ENCODE measurements around the gene C2CD2L.
A peak's percentile ranks its signal among the peaks of the same experiment; 100 is the strongest.
"Not testable (repeated sequence)": the region's sequence is repeated elsewhere in the genome, so short reads cannot be mapped to it uniquely, and the experiment has no call there.

Gene C2CD2L

GRCh38 chr11:119106564-119107537, at the start of gene C2CD2L:
Gene C2CD2L, plus strand, starts transcription at chr11:119107344. Its CDS starts 398 bp downstream, at chr11:119107742.
- H3K4me3 ChIP-seq (ENCODE audit: low read depth, low read length): peak within 1 kb of the TSS; percentile 75
- H3K9ac ChIP-seq (ENCODE audit: low read depth, low read length): peak within 1 kb of the TSS; percentile 54
- peaks cover 14% of the 10 kb centered on the region for H3K27me3 ChIP-seq (ENCODE audit: control insufficient read depth, insufficient read depth, low read length)
- no peak within 1 kb of the TSS for H3K27ac ChIP-seq (ENCODE audit: low read depth, low read length)
- H3K9me3 ChIP-seq (ENCODE audit: control insufficient read depth, insufficient read depth, low read length): no peaks in the 10 kb centered on the region
- peaks cover 6% of the 10 kb centered on the region; the same call in 1 of the 2 replicates for H3K36me3 ChIP-seq (ENCODE audit: control insufficient read depth, insufficient read depth, low read length)
- peaks cover 16% of the 10 kb centered on the region for H3K4me1 ChIP-seq (ENCODE audit: control insufficient read depth, insufficient read depth, low read length)

DNA sequence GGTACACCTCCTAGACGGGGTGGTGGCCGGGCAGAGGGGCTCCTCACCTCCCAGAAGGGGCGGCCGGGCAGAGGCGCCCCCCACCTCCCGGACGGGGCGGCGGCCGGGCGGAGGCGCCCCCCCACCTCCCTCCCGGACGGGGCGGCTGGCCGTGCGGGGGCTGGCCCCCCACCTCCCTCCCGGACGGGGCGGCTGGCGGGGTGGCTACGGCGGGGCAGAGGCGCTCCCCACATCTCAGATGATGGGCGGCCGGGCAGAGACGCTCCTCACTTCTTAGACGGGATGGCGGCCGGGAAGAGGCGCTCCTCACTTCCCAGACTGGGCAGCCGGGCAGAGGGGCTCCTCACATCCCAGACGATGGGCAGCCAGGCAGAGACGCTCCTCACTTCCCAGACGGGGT, 48.0 kb upstream of the C2CD2L start:
- not testable (repeated sequence) for H3K4me3 ChIP-seq (ENCODE audit: low read depth, low read length); H3K9ac ChIP-seq (ENCODE audit: low read depth, low read length); H3K27ac ChIP-seq (ENCODE audit: low read depth, low read length); H3K9me3 ChIP-seq (ENCODE audit: control insufficient read depth, insufficient read depth, low read length); H3K27me3 ChIP-seq (ENCODE audit: control insufficient read depth, insufficient read depth, low read length); H3K4me1 ChIP-seq (ENCODE audit: control insufficient read depth, insufficient read depth, low read length)
- peaks cover 16% of the 10 kb centered on the region for H3K36me3 ChIP-seq (ENCODE audit: control insufficient read depth, insufficient read depth, low read length)

GRCh38 chr11:119061256-119061655, 45.9 kb upstream of the C2CD2L start:
- H3K9ac ChIP-seq (ENCODE audit: low read depth, low read length): no peak overlapping the region
- no peak overlapping the region for H3K27ac ChIP-seq (ENCODE audit: low read depth, low read length)
- no peaks in the 10 kb centered on the region for H3K9me3 ChIP-seq (ENCODE audit: control insufficient read depth, insufficient read depth, low read length)
- H3K4me3 ChIP-seq (ENCODE audit: low read depth, low read length): no peak overlapping the region
- H3K36me3 ChIP-seq (ENCODE audit: control insufficient read depth, insufficient read depth, low read length): no peaks in the 10 kb centered on the region
- H3K4me1 ChIP-seq (ENCODE audit: control insufficient read depth, insufficient read depth, low read length): no peaks in the 10 kb centered on the region
- no peaks in the 10 kb centered on the region for H3K27me3 ChIP-seq (ENCODE audit: control insufficient read depth, insufficient read depth, low read length)

DNA sequence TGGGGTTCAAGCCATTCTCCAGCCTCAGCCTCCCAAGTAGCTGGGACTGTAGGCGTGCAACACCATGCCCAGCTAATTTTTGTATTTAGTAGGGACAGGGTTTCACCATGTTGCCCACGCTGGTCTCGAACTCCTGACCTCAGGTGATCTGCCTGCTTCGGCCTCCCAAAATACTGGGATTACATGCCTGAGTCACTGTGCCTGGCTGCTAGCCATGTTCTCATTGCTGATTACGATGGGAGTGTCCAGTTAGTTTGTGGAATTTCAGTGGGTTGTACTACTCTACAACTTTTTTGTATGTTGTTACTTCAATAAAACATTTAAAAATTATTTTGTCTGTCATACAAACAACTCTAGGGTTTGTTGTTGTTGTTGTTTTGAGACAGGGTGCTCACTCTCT, 44.4 kb upstream of the C2CD2L start:
- H3K4me3 ChIP-seq (ENCODE audit: low read depth, low read length): no peak overlapping the region
- no peaks in the 10 kb centered on the region for H3K4me1 ChIP-seq (ENCODE audit: control insufficient read depth, insufficient read depth, low read length)
- no peak overlapping the region for H3K27ac ChIP-seq (ENCODE audit: low read depth, low read length)
- no peaks in the 10 kb centered on the region for H3K36me3 ChIP-seq (ENCODE audit: control insufficient read depth, insufficient read depth, low read length)
- H3K9ac ChIP-seq (ENCODE audit: low read depth, low read length): no peak overlapping the region
- no peaks in the 10 kb centered on the region for H3K9me3 ChIP-seq (ENCODE audit: control insufficient read depth, insufficient read depth, low read length)
- no peaks in the 10 kb centered on the region for H3K27me3 ChIP-seq (ENCODE audit: control insufficient read depth, insufficient read depth, low read length)

- Histone ChIP-seq H3K27me3 (ENCODE audit: control insufficient read depth, insufficient read depth, low read length) (no peaks in the 10 kb centered on the region), H3K9me3 (ENCODE audit: control insufficient read depth, insufficient read depth, low read length) (no peaks in the 10 kb centered on the region), H3K4me3 (ENCODE audit: low read depth, low read length) (no peak overlapping the region), H3K4me1 (ENCODE audit: control insufficient read depth, insufficient read depth, low read length) (no peaks in the 10 kb centered on the region), H3K9ac (ENCODE audit: low read depth, low read length) (no peak overlapping the region), H3K36me3 (ENCODE audit: control insufficient read depth, insufficient read depth, low read length) (peaks cover 9% of the 10 kb centered on the region; the same call in 1 of the 2 replicates), H3K27ac (ENCODE audit: low read depth, low read length) (no peak overlapping the region)
These were observed 41.8 kb upstream of the C2CD2L start for GRCh38 chr11:119065369-119065768.

DNA sequence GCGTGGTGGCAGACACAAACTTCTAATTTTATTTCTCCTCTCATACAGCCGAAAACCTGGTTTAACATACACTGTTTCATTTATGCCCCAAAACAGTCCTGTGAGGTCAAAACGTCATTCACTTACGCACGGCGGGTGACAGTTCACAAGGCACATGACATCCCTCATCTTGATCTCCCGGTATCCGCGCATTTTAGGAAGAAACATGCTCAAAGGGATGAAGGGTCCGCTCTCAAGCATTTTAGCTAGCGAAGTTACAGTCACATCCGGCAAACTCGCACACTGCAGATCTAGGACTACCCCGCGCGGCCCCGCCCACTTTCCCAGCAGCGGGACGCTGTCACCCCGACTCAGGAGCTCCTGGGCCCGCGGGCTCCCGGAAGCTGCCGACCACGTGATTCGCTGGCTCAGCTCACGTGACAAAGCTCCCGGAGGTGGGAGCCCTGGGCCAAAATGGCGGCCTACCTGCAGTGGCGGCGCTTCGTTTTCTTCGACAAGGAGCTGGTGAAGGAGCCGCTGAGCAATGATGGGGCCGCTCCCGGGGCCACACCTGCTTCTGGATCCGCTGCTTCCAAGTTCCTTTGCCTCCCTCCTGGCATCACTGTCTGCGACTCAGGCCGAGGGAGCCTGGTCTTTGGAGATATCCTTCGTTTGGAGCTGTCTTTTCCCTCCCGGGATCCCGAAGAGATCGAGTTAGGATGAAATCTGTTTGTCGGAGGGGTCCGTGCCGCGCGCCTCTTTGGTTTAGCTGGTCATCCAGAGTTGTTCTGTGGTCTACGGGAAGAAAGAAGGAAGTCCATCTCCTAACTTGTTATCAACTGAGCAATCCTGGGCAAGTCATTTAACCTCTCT, 39.5 kb upstream of the C2CD2L start, which contains the start of gene VPS11:
VPS11 (plus strand) TSS at position 448 of the 852 bp plus-strand sequence; CDS start at position 454, 6 bp downstream.
- H3K27me3 ChIP-seq (ENCODE audit: control insufficient read depth, insufficient read depth, low read length): no peaks in the 10 kb centered on the region
- H3K36me3 ChIP-seq (ENCODE audit: control insufficient read depth, insufficient read depth, low read length): peaks cover 26% of the 10 kb centered on the region
- H3K27ac ChIP-seq (ENCODE audit: low read depth, low read length): peak within 1 kb of the TSS; percentile 82
- H3K4me1 ChIP-seq (ENCODE audit: control insufficient read depth, insufficient read depth, low read length): no peaks in the 10 kb centered on the region
- peak within 1 kb of the TSS; percentile 94 for H3K4me3 ChIP-seq (ENCODE audit: low read depth, low read length)
- no peaks in the 10 kb centered on the region for H3K9me3 ChIP-seq (ENCODE audit: control insufficient read depth, insufficient read depth, low read length)
- H3K9ac ChIP-seq (ENCODE audit: low read depth, low read length): peak within 1 kb of the TSS; percentile 80

DNA sequence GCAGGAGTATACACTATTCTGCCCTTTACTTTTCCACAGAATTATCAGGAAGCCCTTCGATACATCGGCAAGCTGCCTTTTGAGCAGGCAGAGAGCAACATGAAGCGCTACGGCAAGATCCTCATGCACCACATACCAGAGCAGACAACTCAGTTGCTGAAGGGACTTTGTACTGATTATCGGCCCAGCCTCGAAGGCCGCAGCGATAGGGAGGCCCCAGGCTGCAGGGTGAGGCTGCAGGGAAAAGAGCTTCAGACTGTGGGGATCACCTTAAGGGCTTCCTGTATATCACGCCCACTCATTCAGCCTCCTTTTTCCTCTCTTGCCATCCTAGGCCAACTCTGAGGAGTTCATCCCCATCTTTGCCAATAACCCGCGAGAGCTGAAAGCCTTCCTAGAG, 29.3 kb upstream of the C2CD2L start:
- H3K36me3 ChIP-seq (ENCODE audit: control insufficient read depth, insufficient read depth, low read length): peaks cover 77% of the 10 kb centered on the region
- H3K4me3 ChIP-seq (ENCODE audit: low read depth, low read length): no peak overlapping the region
- no peak overlapping the region for H3K27ac ChIP-seq (ENCODE audit: low read depth, low read length)
- H3K9me3 ChIP-seq (ENCODE audit: control insufficient read depth, insufficient read depth, low read length): no peaks in the 10 kb centered on the region
- H3K27me3 ChIP-seq (ENCODE audit: control insufficient read depth, insufficient read depth, low read length): no peaks in the 10 kb centered on the region
- no peak overlapping the region for H3K9ac ChIP-seq (ENCODE audit: low read depth, low read length)
- no peaks in the 10 kb centered on the region for H3K4me1 ChIP-seq (ENCODE audit: control insufficient read depth, insufficient read depth, low read length)

DNA sequence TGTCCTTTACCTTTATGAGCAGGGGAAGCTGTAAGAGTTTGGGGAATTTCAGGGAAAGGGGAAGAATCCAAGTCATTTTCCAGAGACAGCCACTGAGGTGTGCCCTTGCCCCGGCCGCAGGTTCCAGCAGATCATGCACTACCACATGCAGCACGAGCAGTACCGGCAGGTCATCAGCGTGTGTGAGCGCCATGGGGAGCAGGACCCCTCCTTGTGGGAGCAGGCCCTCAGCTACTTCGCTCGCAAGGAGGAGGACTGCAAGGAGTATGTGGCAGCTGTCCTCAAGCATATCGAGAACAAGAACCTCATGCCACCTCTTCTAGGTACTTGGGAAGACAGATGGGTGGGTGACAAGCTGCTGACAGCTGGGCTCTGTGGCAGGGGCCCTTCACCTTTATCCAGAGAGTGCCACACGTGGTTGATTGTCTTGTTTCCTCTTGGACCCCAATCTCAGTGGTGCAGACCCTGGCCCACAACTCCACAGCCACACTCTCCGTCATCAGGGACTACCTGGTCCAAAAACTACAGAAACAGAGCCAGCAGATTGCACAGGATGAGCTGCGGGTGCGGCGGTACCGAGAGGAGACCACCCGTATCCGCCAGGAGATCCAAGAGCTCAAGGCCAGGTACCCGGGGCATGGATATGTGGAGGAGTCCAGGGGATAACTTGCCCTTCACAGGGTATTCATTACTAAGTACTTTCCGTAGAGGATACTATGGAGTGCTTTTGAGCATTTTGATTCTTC, 28.3 kb upstream of the C2CD2L start:
- Histone ChIP-seq H3K9me3 (ENCODE audit: control insufficient read depth, insufficient read depth, low read length) (no peaks in the 10 kb centered on the region), H3K9ac (ENCODE audit: low read depth, low read length) (no peak overlapping the region), H3K36me3 (ENCODE audit: control insufficient read depth, insufficient read depth, low read length) (peaks cover 67% of the 10 kb centered on the region), H3K4me3 (ENCODE audit: low read depth, low read length) (no peak overlapping the region), H3K4me1 (ENCODE audit: control insufficient read depth, insufficient read depth, low read length) (no peaks in the 10 kb centered on the region), H3K27me3 (ENCODE audit: control insufficient read depth, insufficient read depth, low read length) (no peaks in the 10 kb centered on the region), H3K27ac (ENCODE audit: low read depth, low read length) (no peak overlapping the region)

GRCh38 chr11:119081682-119082260, 25.4 kb upstream of the C2CD2L start:
- Histone ChIP-seq H3K4me1 (ENCODE audit: control insufficient read depth, insufficient read depth, low read length) (peaks cover 7% of the 10 kb centered on the region; the same call in 1 of the 2 replicates), H3K4me3 (ENCODE audit: low read depth, low read length) (no peak overlapping the region), H3K27ac (ENCODE audit: low read depth, low read length) (no peak overlapping the region), H3K9ac (ENCODE audit: low read depth, low read length) (no peak overlapping the region), H3K9me3 (ENCODE audit: control insufficient read depth, insufficient read depth, low read length) (no peaks in the 10 kb centered on the region), H3K27me3 (ENCODE audit: control insufficient read depth, insufficient read depth, low read length) (no peaks in the 10 kb centered on the region), H3K36me3 (ENCODE audit: control insufficient read depth, insufficient read depth, low read length) (peaks cover 53% of the 10 kb centered on the region)
